G401 (cell line): ENCODE results near the gene TAS2R16. TPM values are rescaled to one million over a fixed set of nuclear protein-coding genes. Genes with fewer than 3 reads are reported as not detected.
A peak's percentile ranks its signal among the peaks of the same experiment; 100 is the strongest.

Source experiments
- DNase-seq: peaks from one replicate; pipeline ENCODE4 v3.0.0-alpha.2; 2015; ENCODE audit warnings: low spot score
- in situ Hi-C: cut with HindIII; loops from 2 replicates; pipeline ENCODE4 v1.10.0; 2016; ENCODE audit warnings: low sequenced_read_pairs, mixed read lengths
- total RNA-seq: library from RNA; depleted of rRNA; stranded (reverse); fragments of >200 nt; shearing (Covaris generic); gene quantifications from 2 replicates; pipeline ENCODE4 v1.2.3, GENCODE V29; 2014; rRNA removed

TAS2R16 gene
- not detected in 2 replicates for total RNA-seq

GRCh38 chr7:122995600-122995999 lies at the start of gene TAS2R16:
TAS2R16 (minus strand) TSS chr7:122995700; CDS start chr7:122995634, 66 bp downstream.
- DNase-seq, result no peak
- in situ Hi-C loops, result no loop called here

DNA sequence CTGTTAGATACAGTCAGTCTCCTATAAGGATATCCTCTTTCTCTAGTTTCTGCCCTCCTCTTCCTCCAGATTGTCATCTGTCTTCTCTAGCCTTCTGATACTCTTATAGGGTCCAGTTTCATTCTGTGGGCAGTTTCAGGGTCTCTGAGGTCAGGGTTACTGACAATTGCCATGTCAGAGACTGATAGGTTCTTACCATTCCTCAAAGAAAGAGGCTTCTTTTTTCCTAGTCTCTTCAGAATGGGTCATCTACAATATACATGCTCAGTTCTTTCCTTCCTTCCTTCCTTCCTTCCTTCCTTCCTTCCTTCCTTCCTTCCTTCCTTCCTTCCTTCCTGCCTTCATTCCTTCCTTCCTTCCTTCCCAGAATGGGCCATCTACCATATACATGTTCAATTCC lies 48.1 kb upstream of the TAS2R16 start:
- in situ Hi-C loops, result no loop called here
- DNase-seq, result no peak

DNA sequence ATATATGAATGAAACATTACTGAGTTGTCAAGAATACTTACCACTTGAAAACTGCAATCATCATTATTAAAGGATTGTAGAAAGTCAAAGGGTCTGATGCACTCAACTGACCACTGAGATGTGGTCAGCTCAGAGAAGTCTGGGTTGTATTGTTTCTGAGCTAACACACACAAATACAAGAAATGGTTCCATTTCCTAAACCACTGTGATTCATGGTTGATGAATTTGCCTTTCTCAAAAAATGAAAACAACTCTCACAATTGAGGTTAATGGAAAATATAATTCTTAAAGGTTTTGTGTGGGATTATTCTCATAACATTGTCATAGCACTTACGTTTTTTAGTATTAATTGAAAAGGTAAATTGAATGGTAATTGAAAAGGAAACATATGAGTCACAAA lies 45.6 kb upstream of the TAS2R16 start:
- DNase-seq, result no peak
- in situ Hi-C loops, result no loop called here

DNA sequence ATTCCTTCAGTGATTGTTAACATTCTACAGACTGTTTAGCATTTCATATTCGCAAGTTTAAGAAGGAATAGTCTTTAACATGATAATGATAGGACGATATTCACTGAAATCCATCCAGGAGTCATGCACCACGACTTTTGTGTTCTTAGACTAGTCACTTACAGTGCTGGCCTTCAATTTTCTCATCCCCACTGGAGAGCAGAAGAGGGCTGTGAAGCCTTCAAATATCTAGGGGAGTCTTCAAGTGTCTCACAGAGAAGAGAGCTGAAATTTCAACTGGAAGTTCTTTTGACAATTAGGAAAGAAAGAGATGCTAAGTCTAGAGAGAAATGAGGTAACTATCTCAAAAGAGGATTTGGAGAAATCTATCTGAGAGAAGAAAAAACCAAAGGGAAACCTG lies 43.8 kb upstream of the TAS2R16 start:
- in situ Hi-C loops, result no loop called here
- no peak for DNase-seq

DNA sequence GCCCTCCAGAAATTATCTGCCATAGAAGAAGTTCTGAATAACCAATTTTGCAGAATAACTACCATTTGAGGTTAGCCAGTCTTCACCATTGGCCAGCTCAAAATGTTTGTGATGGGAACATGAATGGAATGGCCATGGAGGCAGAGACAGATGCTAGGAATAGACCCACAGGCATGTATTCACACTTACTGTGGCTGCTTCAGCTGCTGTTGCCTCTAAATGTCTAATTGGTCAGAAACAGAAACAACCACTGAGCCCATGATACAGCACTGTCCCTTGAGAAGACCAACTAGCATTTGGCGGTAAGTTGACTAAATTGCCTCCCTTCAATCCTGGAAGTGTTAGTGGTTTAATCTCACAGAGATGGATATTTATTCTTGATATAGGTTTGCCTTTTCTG lies 38.6 kb upstream of the TAS2R16 start:
- DNase-seq, result no peak
- in situ Hi-C loops, result no loop called here

DNA sequence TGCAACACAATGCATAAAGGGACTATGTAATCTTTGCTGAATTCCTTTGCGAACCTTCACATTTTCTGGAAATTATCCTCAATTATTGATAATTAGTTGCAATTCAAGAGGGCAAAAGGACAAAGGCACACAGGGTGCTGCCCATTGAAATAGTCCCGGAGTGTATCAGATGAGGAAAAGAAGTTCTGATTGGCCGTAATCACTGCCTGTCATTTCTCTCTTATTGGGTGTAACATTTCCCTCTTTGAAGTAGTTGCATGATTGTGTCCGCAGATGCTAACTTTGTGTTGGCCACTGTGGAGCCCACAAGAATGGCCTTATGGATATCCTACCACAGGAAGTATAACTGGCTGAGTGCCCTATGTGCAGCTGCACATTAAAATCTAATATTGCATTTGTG lies 35.1 kb upstream of the TAS2R16 start:
- DNase-seq, result no peak
- in situ Hi-C loops, result no loop called here

- in situ Hi-C loops, result no loop called here
- DNase-seq, result no peak
Measured at GRCh38 chr7:123028339-123028738, 32.8 kb upstream of the TAS2R16 start.

DNA sequence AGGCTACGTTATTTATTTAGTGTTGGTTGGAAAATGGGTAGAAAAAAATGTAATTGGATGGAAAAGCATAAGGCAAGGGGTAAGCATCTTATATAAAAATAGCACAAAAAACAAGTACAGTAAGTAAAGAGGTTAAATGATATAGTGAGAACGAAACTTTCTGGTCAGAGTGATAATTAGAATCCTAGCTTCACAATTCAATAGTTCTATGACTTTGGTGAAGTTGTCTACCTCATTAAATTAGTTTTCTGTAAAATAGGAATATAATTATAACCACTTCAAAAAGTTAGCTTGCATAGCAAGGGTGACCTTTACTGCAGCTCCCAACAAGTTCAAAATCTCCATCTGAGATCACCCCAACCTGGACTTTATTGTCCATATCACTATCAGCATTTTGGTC lies 30.8 kb upstream of the TAS2R16 start:
- no peak for DNase-seq
- in situ Hi-C loops, result no loop called here

DNA sequence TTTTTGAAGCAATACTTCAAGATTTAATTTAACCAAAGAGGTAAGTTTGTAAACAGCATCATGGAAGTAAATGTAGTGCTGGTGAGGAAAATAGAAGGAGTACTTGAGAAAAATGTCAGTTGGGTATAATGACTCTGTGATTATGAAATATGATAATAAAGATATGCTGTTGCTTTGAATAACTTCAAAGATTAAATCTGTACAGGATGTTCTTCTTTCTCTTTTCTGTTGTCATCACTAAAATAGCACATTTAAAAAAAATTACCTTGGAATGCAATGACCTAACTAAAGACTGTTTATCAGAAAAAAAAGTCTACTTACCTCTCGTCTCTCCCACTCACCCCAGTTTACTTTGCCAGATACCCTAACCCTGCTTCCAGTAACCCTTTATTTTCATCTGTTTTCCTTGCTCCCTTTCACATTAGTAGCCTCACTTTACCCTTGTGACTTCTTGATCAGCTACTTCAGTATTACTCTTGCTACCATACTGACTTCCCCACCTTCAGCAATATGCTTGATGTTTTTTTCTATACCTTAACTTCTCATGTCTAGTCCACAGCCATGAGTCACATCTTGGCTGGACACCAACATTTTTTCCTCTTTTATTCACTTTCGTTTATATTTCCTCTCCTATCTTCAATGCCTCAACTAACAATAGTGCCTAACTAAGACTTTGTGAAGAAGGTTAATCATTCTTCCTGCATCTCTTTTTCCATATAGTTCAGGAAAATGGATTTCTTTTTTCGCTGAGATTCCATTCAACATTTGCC lies 29.7 kb upstream of the TAS2R16 start:
- DNase-seq, result no peak
- in situ Hi-C loops, result no loop called here

- in situ Hi-C loops, result no loop called here
- DNase-seq, result no peak
Measured at GRCh38 chr7:123023126-123023525, 27.6 kb upstream of the TAS2R16 start.

DNA sequence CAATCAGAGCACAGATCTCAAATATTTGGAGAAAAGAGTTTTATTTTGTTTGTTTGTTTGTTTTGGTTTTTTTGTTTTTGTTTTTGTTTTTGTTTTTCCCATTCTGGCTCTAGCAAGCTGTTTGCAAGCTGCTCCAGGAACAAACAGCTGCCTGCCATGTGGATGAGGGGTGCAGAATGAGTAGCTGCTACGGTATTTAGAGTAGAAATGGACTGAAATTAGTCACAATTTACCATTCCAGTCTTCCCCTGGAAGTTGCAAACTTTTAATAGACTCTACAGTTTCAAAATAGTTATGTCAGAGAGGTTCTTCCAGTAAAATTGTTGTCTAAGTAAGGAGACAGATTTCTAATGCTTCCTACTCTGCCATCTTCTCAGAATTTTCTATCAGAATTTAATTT lies 27.1 kb upstream of the TAS2R16 start:
- DNase-seq, result no peak
- in situ Hi-C loops, result no loop called here

- in situ Hi-C loops, result no loop called here
- DNase-seq, result no peak
Measured at GRCh38 chr7:123012435-123012834, 16.9 kb upstream of the TAS2R16 start.

DNA sequence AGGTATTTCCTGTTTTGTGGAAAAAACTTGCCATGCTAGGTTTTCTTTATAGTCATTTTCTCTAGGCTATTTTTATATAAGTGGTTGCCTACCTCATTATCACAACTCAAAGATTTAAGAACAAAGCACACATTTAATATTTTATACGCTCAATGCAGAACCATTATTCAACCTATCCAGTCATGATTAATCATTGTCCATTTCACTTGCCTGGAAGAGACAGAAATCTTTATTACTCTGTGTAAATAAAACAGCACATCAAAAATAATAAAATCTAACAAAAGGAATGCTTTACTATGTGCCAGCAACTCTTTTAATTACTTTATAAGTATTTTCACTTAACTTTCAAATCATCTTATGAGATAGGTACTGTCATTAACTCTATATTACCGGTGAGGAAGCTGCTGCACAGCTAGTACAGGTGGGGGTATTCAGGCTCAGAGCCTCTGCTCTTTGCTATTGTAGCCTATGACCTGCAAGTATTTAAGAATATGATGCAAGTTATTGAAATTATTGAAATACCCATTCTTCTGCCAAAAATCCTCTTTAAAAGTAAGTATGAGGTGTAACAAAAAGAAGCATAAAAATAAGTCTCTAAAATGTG lies 16.4 kb upstream of the TAS2R16 start:
- in situ Hi-C loops, result no loop called here
- DNase-seq, result no peak

GRCh38 chr7:123004931-123005330 lies 9.4 kb upstream of the TAS2R16 start:
- in situ Hi-C loops, result no loop called here
- DNase-seq, result no peak

GRCh38 chr7:123003539-123004126 lies 8.1 kb upstream of the TAS2R16 start:
- in situ Hi-C loops, result no loop called here

DNA sequence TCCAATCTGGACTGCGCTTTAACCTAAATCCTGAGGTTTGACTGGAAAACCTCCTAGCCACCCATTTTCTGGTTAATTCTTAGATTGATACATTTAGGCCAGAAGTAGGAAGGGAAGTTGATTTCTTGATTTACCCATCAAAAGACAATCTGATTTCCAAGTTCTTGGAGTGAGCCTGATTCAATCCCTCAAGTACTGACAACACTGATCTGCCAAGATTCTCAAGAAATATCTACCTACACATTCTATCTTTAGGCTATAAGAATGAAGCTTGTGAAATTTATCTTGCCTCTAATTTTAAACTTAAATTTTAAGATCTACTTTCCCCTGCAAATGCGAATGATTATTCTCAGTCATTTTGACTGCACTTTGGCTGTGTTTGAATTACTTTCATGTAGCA lies 5.9 kb downstream of the TAS2R16 start:
- no peak for DNase-seq

More at GRCh38 chr7:123003539-123004126, 8.1 kb upstream of the TAS2R16 start:
- no peak for DNase-seq

GRCh38 chr7:122989041-122989440 lies 6.5 kb downstream of the TAS2R16 start:
- in situ Hi-C loops, result no loop called here
- DNase-seq, result no peak

More for the DNA sequence above, 5.9 kb downstream of the TAS2R16 start:
- in situ Hi-C loops, result no loop called here

DNA sequence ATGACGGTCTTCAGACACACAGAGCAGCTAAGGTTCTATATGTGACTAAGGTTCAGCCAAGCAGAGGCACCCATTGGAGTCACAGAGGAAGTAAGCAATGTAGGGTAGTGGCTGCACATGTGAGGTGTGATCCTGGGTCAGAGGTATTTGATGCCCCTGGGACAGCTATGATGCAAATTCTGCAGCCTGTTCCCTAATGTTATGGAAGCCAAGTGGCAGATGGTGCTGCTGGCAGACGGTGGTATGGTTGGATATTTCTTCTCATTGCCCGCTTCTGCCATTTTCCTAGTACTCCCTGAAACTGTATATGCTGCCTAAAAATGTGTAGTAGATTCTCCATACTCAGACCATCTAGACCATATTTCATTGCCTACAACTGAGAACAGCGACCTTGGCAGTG lies 7.2 kb downstream of the TAS2R16 start:
- DNase-seq, result peak; percentile 59
- in situ Hi-C loops, result no loop called here

DNA sequence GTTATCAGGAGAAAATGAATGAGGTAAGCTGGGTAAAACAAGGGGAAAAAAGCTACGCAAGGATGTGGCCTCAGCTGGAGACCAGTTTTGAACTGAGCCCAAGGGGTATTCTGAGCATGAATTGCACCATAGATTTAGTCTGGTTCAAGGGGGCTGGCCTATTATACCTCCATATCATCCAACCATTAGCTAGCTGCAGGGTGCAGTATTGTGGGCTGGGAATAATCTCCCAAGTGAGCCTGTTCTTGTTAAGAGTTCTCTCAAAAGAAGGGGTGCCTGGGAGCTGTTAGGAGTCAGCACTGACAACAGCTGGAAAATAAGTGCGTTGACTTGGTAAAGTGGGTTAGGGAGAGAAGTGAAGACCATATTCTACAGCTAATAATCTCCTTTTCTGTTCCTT lies 8.0 kb downstream of the TAS2R16 start:
- in situ Hi-C loops, result no loop called here

DNA sequence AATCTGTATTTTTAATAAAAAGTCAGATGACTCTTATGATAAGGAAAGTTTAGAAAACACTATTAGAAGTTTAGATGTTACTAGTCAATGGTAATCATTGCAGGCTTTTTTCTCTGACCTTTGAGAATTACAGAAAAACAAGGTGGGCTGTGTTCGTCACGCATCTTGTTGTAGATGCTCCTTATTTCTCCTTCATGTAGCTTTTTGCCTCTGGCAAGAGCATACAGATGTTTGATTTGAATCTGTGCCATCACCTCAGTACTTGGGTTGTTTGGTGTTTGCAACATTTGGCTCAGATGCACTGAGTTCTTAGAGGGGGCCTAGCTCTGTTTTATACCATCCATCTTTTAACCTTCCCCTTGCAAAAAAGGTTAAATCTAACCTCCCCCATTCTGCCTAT lies 11.5 kb downstream of the TAS2R16 start:
- no peak for DNase-seq
- in situ Hi-C loops, result no loop called here

More for the DNA sequence above, 8.0 kb downstream of the TAS2R16 start:
- DNase-seq, result no peak
